ENCODE data around the gene TMEM225B.
"Not testable (repeated sequence)": the region's sequence is repeated elsewhere in the genome, so short reads cannot be mapped to it uniquely, and the experiment has no call there.

Gene TMEM225B, protein sequence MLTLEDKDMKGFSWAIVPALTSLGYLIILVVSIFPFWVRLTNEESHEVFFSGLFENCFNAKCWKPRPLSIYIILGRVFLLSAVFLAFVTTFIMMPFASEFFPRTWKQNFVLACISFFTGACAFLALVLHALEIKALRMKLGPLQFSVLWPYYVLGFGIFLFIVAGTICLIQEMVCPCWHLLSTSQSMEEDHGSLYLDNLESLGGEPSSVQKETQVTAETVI

DNA sequence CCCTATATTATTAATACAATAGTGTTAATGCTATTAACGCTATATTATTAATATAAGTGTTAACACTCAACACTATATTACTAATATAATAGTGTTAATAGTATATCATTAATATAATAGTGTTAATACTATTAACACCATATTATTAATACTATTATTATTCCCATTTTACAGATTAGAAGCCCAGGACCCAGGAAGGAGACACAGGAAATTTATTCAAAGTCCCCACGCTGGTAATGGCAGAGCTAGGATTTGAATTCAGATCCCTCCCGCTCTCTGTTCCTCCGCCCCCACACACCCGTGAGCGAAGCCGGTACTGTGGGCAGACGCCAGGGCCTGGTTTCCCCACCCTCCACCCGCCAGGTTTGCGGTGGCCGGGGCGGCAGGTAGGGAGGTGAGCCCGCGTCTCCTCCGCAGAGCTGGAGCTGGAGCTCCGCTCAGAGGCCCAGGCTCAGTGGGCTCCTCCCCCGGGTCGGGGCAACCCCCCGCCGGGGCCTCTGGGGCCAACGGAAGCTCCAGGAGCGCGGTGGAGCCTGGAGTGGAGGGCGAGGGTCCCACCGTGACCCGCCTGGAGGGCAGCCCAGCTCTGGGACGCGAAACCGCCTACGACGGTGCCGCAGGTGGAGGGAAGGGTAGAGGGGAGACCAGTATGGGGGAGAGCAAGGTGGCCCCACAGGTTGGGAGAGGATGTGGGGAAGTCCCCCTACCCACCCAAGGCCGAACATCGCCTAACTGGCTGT, at the start of gene TMEM225B:
TMEM225B (plus strand) TSS at position 506 of the 740 bp plus-strand sequence. CDS start 6,122 bp downstream, outside the sequence.
- in situ Hi-C loops (cut with MboI; ENCODE audit: low sequenced_read_pairs), result no loop called here

DNA sequence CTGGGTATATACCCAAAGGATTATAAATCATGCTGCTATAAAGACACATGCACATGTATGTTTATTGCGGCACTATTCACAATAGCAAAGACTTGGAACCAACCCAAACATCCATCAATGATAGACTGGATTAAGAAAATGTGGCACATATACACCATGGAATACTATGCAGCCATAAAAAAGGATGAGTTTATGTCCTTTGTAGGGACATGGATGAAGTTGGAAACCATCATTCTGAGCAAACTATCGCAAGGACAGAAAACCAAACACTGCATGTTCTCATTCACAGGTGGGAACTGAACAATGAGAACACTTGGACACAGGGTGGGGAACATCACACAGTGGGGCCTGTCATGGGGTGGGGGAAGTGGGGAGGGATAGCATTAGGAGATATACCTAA, 48.5 kb upstream of the TMEM225B start:
- in situ Hi-C loops (cut with MboI; ENCODE audit: low sequenced_read_pairs), result not testable (repeated sequence)

DNA sequence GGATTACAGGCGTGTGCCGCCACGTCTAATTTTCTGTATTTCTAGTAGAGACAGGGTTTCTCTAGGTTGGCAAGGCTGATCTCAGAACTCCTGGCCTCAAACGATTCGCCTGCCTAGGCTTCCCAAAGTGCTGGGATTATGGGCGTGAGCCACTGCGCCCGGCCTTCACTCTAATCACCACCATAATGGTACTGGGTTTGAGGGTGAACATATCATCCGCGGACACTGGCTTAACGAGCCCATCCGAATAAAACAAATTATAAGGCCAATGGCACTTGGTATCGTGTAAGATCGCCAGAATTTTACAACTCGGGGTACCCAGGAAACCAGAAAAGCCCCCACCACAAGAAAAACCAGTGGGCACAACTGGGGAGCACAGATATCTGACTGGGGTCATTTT, 46.7 kb upstream of the TMEM225B start:
- in situ Hi-C loops (cut with MboI; ENCODE audit: low sequenced_read_pairs), result no loop called here

DNA sequence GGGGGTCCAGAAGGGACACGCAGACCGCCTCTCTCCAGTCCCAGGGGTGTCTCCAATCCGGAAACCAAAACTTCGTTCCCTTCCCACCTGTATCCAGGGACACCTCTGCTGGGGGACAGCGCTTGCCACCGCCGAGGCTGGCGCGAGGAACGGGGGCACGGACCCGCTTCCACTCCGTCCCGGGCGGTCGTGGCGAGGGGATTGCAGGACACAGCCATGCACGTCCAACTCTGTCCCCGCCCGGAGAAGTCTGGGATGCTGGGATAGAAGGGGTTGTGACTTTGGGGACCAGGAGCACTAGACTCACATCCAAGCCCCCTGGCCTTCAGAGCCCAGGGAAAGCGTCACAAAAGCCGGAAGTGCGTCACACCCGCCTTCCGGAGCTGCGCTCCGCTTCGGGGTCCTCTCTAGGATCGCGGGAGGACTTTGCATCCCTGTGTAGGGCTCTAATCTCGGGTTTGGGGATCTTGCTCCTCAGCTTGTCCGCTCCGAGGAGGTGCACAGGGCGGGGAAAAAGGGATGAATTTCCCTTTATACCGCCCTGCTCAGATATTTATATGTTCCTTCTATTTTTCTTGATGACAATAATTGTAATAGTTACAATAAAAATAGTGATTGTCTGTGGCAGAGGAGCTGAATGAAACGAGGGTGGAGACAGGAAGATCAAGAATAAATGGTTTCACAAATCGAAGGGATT, 46.2 kb upstream of the TMEM225B start, which contains the start of gene FAM200A:
FAM200A (minus strand) TSS at position 348 of the 697 bp plus-strand sequence. CDS start 3,707 bp downstream, outside the sequence.
- in situ Hi-C loops (cut with MboI; ENCODE audit: low sequenced_read_pairs), result no loop called here

DNA sequence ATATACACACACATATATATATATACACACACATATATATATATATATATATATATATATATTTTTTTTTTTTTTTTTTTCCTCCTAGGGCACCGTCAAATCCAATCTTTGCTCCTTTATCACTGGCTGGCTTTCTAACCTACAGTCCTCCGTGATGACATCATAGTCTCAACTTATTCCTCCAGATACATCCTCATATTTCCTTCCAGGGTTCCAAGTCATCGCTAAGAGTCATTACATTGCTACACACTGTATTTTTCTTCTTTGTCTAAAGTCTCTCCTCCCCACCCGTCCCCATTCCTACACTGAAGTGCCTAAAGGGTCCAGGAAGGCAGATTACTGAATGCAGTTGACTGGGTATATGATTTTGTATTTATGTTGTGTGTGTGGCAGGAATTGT, 45.0 kb upstream of the TMEM225B start:
- in situ Hi-C loops (cut with MboI; ENCODE audit: low sequenced_read_pairs), result no loop called here

DNA sequence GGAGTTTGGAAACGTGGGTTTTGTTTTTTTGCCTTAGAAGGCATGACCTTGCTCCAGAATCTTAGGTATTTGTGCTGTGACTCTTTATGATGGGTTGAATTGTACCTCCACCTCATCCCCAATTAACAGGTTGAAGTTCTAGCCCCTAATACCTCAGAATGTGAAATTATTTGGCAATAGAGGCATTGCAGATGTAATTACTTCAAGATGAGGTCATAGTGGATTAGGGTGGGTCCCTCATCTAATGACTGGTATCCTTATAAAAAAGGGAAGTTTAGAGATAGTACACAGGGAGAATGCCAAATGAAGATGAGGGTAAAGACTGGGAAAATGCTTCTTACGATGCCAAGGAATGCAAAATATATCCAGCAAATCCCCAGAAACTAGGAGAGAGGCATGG, 43.1 kb upstream of the TMEM225B start:
- in situ Hi-C loops (cut with MboI; ENCODE audit: low sequenced_read_pairs), result no loop called here

DNA sequence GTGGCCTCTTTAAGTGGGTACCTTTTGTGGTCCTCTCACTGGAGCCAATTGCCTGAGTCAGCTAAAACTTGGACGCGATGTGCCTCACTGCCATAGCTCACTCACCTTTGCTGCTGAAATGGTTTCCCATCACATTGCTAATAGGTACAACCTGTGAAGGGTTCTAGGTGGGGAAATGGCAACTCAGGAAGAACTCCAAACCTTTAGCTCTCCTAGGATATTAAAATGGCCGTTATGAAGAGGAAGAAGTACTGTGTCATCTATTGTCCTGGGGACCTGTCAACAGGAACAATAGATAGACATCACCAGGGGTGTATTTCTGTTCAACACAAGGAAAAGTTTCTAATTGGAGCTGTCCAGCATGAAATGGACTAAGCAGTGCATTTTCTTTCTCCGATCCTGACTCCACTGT, 40.9 kb upstream of the TMEM225B start:
- in situ Hi-C loops (cut with MboI; ENCODE audit: low sequenced_read_pairs), result no loop called here

DNA sequence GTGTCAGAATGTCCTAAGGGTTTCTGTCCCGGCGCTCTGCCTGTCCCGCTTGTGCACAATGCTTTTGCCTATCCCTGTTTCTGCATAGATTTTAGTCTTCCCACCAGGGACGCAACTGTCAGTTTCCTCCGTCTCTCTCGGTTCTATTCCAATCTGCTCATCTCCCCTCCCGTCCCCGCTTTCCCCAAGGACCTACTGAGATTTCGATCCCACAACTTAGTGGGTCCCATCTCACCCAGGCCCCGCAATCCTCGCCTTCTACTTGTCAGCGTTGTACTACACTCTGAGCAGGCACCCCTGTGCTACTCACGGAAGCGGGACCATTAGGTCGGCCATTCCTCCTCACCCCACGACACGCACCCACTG, 40.1 kb upstream of the TMEM225B start:
- in situ Hi-C loops (cut with MboI; ENCODE audit: low sequenced_read_pairs), result no loop called here

DNA sequence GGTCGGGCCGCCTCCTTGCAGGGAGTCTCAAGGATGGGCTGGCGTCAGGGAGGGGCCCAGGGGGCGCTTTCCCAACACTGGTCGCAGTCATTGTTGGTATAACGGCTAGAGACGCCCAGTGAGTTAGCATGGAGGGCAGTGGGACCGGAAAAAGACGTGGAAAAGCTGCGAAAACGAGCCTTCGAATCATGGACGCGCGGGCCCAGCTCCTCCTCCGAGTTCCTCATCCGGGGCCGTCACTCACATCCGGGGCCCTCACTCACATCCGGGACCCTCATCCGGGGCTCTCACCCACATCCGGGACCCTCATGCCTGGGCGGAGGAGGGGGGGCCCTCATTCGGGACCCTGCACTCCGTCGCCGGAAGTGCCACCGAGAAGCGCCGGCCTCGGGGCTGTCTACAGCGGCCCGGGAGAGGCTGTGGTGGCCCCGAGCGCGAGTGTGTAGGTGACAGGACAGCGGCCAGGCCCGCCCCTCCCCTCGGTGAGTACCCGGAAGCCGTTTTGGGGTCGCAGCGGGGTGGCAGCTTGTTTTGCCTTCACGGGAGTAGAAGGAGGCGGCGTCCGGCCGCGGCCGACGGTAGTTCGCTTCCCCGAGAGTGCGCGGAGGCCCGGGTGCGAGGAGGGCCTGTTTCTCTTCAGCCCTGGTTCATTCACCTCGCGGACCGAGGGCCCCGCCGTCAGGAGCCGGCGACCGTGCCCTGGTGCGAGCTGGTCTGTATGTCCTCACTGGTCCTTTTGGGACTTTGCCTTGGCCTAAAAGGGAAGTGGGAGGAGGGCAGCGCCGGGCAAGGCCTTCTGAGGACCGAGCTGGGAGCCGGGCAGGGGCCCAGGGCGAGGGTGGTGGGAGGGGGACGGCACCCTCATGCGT, 39.5 kb upstream of the TMEM225B start, which contains the start of gene ZNF655:
ZNF655 (plus strand) TSS at position 337 of the 869 bp plus-strand sequence. CDS start 1,918 bp downstream, outside the sequence.
- in situ Hi-C loops (cut with MboI; ENCODE audit: low sequenced_read_pairs), result no loop called here

DNA sequence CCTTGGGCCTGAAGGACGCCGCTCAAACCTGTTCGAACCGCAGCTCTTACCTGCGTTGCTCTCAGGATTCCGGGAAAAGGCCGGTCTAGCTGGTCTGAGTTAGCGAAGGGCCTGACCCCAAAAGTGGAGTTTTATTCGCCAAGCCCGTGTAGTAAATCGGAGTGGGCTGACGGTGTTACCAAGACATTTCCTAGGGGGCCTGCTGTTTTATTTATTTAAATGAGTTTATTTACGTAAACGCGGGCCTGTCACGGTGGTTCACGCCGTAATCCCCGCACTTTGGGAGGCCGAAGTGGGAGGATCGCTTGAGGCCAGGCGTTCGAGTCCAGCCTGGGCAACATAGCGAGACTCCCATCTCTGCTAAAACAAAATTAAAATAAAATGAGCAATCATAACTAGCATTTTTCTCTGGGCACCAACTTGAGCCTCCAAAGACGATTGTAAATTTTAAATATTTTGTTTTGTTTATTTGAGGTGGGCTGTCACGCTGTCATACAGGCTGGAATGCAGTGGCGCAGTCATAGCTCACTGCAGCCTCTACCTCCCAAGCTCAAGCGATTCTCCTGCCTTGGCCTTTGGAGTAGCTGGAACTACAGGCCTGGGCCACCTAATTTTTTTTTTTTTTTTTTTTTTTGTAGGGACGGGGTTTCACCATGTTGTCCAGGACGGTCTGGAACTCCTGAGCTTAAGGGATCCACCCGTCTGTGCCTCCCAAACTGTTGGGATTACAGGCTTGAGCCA, 38.7 kb upstream of the TMEM225B start:
- in situ Hi-C loops (cut with MboI; ENCODE audit: low sequenced_read_pairs), result no loop called here

DNA sequence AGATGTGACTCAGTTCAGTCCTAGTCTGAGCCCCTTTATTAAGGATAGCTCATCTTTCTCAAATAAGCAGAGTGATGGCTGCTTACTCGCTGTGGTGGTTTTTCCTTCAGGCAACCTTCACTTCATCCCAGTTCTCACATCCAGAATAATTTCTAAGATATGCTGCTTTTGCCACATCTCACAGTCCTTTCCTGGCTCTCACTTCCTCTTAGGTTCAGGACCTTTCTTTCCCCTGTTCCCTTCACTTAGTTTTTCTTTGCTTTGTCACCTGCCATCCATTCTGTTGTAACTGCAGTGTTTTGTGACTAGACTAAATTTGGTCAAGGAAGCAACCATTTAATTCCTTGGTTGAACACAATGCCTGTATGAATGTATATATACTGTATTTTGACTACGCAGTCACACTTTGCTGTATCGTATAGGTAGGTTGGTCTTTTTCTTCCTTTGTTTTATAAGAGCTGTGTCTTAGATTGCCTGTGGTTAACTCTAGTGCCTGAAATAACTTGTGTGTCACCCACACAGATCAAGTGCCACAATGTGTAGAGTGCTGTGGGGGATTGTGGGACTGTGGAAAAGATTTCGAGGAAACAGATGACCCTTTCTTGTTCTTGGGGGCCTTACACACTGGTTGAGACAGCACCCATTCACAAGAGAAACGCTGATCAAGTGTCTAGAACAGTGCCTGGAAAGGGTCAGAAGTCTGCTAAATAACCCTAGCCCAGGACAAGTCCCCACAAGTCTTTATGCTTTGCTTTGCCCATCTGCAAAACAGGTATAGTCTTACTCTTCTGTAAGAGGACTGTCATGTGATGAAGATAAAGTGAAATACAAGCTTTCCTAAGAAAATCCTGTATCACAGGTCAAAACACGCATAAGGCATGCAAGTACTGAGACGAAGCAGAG, 37.0 kb upstream of the TMEM225B start:
- in situ Hi-C loops (cut with MboI; ENCODE audit: low sequenced_read_pairs), result no loop called here

DNA sequence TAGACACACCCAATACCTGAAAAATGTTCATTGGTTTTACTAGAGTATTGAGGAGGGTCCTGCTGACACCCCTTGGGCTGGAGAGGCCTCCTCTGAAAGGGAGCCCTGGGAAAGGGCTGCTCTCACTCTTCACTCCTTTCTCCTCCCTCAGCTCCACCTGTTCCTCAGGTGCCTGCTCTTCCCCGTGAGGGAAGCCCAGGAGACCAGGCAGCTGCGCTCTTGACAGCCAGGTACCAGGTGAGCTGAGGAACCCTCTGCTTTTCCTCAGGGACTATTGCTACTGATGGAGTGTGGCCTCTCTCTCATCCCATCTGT, 36.4 kb upstream of the TMEM225B start:
- in situ Hi-C loops (cut with MboI; ENCODE audit: low sequenced_read_pairs), result no loop called here

DNA sequence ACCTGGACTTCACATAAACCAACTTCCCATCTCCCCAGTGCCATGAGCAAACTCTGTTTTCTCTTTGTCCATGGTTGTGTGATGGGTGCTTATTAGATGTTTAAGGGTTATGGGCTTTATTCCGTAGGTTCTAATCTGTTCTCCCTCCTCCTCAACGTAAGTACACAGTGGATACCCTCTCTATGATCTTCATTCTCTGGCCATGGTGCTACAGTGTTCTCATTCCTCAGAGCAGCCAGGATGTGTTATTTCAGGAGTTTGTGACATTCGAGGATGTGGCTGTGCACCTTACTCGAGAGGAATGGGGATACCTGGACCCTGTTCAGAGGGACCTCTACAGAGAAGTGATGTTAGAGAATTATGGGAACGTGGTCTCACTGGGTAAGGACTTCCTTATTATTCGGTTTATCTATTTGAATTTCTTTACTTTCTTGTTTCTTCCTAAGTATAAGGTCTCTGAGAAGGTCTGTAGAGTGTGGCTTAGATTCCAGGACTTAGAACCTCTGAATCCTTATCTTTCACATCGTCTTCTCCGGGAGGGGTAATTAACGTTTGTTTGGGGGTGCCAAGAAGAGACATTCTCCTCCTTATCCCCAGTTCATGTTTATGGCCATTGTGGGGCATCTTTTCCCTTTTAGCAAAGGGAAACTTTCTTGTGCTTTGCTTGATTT, 35.8 kb upstream of the TMEM225B start:
- in situ Hi-C loops (cut with MboI; ENCODE audit: low sequenced_read_pairs), result no loop called here

DNA sequence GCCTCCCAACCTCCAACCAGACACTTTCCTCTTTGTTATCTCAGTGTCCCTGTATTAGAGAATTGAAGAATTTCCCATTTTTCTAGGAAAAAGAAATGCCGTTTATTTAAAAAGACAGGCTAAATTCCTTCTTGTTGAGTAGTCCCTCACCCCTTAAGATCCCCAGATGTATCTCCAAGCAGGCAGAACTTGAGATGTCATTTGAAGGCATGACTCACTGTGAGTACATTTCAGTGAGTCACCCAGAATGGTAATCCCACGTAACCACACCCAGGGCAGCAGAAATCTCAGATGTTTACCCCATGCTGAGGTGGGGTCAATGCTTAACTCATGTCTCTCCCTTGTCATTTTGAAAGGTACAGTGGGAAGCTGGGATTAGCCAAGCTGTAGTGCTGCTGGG, 35.2 kb upstream of the TMEM225B start:
- in situ Hi-C loops (cut with MboI; ENCODE audit: low sequenced_read_pairs), result no loop called here

DNA sequence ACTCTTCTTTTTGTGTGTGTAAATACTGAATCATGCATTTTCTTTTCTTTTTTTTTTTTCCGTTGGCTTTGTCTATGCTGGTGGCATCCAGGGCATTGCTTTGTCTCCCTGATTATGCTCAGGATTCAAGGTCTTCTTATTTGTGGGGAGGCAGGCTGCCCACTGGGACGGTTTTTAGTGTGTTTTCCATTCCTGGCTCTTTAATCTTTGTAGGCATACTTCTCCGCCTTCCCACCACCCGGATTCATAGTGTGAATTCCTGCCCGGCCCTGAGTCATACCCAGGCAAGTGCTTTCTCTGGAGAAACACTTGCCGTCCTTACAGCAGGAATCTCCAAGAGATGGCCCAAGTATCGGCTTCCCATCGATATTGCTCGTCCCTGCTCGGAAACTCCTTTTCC, 34.4 kb upstream of the TMEM225B start:
- in situ Hi-C loops (cut with MboI; ENCODE audit: low sequenced_read_pairs), result no loop called here

DNA sequence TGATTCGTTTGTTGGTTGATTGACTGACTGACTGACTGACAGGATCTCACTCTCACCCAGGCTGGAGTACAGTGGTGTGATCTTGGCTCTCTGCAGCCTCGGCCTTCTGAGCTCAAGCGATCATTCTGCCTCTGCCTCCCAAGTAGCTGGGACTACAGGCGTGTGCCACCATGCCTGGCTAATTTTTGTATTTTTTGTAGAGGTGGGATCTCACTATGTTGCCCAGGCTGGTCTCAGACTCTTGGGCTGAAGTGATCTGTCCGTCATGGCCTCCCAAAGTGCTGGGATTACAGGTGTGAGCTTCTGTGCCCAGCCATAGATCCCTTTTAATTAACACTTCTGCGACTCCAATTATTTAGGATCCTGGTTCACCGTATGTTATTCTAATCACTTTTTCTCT, 29.3 kb upstream of the TMEM225B start:
- in situ Hi-C loops (cut with MboI; ENCODE audit: low sequenced_read_pairs), result not testable (repeated sequence)

DNA sequence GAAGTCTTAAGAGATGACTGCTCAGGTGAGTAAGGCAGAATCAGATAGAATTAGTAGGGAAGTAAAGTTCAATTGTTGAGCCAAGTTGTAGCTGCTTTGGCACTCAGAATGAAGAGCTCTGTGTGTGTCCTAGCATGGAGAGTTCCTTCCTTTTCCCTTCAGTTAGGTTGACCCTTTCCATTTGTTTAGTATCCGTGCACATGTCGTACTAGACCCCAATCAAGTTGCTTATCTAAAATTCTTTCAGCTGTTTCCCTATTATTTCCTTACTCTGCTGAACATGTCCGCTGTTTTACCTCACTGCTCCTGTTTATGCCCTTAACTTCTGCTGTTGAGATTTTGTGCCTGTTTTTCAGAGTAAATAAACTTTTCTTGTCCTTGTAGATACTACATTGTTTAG, 26.3 kb upstream of the TMEM225B start:
- in situ Hi-C loops (cut with MboI; ENCODE audit: low sequenced_read_pairs), result no loop called here

DNA sequence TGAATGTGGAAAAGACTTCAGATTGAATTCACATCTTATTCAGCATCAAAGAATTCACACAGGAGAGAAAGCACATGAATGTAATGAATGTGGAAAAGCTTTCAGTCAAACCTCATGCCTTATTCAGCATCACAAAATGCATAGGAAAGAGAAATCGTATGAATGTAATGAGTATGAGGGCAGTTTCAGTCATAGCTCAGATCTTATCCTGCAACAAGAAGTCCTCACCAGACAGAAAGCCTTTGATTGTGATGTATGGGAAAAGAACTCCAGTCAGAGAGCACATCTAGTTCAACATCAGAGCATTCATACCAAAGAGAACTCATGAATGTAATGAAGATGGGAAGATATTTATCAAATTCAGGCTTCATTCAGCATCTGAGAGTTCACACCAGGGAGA, 24.8 kb upstream of the TMEM225B start:
- in situ Hi-C loops (cut with MboI; ENCODE audit: low sequenced_read_pairs), result no loop called here

DNA sequence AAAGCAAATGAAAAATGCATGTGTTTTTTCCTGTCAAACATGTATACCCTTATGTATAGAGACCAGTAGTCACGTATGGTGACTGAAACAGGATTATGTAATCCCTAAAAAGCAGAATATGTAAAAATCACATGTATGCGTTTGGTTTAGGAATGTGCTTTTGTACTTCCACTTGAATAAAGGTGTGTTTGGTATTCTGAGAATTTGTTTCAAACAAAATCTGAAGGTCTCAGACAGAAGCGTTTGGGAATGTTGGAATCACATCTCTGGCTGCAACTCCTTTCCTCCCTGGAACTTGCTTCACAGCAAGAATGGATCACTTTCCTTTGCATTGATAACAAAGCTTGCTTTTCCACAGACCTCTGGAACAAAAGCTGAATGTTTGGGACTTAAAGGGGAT, 21.8 kb upstream of the TMEM225B start:
- in situ Hi-C loops (cut with MboI; ENCODE audit: low sequenced_read_pairs), result no loop called here
